OCI-LY3 (cell line): ENCODE measurements around the gene PRKCE.
A peak's percentile ranks its signal among the peaks of the same experiment; 100 is the strongest.

ENCODE experiments used
- CTCF ChIP-seq: fragments of 200-600, 300-600 bp; sonication (generic); IDR thresholded peaks from 2 replicates; pipeline ENCODE4 v1.5.1; 2014; ENCODE audit warnings: antibody characterized with exemption, low read length, low read depth
- EZH2phosphoT487 ChIP-seq: fragments of 200-600 bp; shearing (Covaris generic); IDR thresholded peaks from 2 replicates; pipeline ENCODE4 v1.6.1; 2018; ENCODE audit warnings: antibody characterized with exemption, mixed run types, low read depth

DNA sequence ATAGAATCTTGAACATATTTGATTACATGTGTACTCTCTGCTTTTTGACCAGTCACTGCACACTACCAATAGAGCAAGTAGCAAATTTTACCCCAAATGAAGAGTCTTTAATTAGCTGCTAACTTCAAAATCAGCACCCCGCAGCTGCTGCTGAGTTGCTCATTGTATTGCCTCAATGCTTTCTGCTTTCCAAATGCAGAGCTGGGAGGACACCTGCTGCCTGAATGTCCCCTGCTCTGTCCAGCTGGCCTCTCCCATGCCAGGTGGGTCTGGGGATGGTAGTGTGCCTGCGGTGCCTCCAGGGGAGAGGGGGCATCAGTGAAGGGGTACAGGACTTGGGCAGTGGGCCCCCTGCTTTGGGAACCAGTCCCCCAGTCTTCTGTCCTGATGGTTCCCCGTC is 184.8 kb downstream of the PRKCE start:
- TF ChIP-seq CTCF (peak; percentile 27), EZH2phosphoT487 (no peak)
